Stomach (tissue), 4 donors: ENCODE results near the gene ZNF625.

Experiments used
- CTCF ChIP-seq, 7 experiments: fragments of 450-650 bp in 4 of 7; fragments of 200-600 bp in 3 of 7; sonication (generic) in 3 of 7; IDR thresholded peaks; one replicate each; pipeline ENCODE4 v1.5.1; 2016 to 2019; ENCODE audit warnings: antibody characterized with exemption in 7 of 7, control low read depth in 2 of 7, mild to moderate bottlenecking in 1 of 7
- EP300 ChIP-seq: sonication (generic); formaldehyde crosslinking; IDR thresholded peaks from one replicate; pipeline ENCODE4 v1.6.1; 2017; ENCODE audit warnings: antibody characterized with exemption

DNA sequence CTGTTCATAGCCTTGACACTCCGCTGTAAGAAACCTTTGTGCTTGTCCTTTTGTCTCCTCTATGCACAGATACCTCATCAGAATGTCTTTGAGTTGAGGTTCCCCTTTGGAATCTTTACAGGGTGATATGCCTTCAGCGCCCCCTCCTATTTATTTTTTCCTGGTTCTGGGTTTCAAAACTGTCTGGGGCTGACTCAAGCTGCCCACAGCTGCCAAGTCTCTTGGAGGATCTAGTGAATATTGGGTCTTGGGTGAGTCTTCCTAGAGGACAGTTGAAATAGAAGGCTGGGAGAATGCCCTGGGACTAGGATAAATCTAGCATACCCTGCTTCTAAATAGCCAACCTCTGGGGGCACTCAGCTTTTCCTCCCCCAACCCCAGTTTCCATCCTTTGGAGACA lies 7.3 kb upstream of the ZNF625 start:
- TF ChIP-seq EP300 (no peak), CTCF (IDR thresholded peaks at IDR 0.05) (no peak)
